ENCODE results near the gene PSMG3.

Gene PSMG3

DNA sequence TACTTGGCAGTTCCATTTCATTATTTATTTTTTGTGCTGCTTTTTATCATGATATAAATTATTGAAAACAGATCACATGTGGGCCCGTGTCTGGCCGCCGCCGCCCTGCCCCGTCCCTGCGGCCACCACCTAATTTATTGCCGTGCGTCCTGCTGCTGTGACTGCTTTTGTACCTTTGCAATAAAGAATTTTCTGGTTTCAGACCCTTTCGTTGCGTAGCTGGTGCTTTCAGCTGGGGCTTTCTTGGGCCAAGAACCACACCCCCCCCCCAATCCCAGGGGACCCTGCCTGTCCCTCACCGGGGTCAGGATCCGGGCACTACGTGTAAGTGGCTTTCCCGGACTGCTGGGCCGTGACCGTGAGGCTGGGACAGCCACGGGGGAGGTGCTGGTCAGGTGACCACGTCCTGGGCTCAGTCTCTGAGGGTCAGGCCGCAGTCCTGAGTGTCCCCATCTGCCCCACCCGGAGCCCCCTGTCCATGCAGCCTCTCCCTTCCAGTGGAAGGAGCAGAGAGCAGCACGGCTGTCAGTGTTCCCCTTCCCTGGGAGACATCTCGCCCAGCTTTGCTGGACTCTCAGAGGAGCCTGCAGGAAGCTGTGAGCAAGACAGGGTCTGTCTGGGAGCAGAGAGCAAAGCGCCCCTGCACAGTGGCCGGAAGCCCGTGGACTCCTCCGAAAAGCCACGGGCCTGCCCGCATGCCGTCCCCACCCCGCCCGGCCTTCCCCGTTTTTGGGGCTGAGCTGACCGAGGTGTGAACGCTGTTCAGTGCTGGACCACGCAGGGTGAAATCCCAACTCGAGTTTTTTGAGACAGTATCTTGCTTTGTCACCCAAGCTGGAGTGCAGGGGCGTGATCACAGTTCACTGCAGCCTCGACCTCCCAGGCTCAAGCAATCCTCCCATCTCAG, 26.7 kb downstream of the PSMG3 start:
- POLR2A ChIA-PET: interaction anchor here (0.6 to 1.3 kb wide), 3 partner anchors 11 to 16 kb away, joined by 3 to 6 read pairs (median 3); partner anchors contain the start of gene TMEM184A

DNA sequence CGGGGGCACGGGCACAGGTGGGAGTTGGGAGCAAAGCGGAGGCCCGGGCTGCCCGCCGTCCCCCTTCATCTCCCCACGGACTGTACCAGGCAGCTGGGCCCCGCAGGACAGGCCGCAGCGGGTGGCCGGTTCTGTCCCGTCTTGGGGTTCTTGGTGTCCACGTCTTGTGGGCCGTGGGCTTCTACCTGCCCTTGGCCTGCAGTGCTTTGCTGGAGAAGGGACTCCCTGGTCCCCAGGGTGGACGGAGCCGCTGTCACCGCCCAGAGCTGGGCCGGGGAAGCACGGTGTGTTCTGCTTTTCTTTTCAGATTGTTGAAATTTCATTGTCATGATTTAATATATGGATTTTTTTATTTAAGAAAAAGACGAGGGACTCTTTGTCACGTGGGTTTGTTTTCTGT, 27.5 kb downstream of the PSMG3 start:
- H3K9me3 ChIP-seq (ENCODE audit: control insufficient read depth, insufficient read depth, low read depth, low read length): no peaks in the 10 kb centered on the region
- no peak overlapping the region for H3K4me3 ChIP-seq (ENCODE audit: low read depth, low read length)
- ChIA-PET CTCF (interaction anchor here (0.6 to 1.8 kb wide), 3 partner anchors 13 to 768 kb away, joined by 3 to 6 read pairs (median 3); partner anchors contain the start of gene TMEM184A), POLR2A (interaction anchor here (1.3 kb wide), 1 partner anchor 13 kb away, joined by 5 read pairs; the partner anchor contains the start of gene TMEM184A)
- no peak overlapping the region for H3K27ac ChIP-seq (ENCODE audit: extremely low read depth, low read depth, low read length)
- TF ChIP-seq ZNF354C (tag by site-specific recombination; IDR thresholded peaks at IDR 0.05; ENCODE audit: borderline replicate concordance, low read depth) (no peak), ZNF221 (tag by site-specific recombination; IDR thresholded peaks at IDR 0.05; ENCODE audit: borderline replicate concordance) (no peak), KLF16 (tag by site-specific recombination; IDR thresholded peaks at IDR 0.05) (no peak), SP3 (tag by site-specific recombination; IDR thresholded peaks at IDR 0.05) (no peak), ZNF48 (tag by site-specific recombination; IDR thresholded peaks at IDR 0.05) (no peak), ZBTB21 (tag by site-specific recombination; IDR thresholded peaks at IDR 0.05) (no peak), TCF7L2 (IDR thresholded peaks at IDR 0.05; ENCODE audit: borderline replicate concordance, low read depth, low read length) (no peak), ZNF366 (tag by site-specific recombination; conservative IDR thresholded peaks at IDR 0.05) (no peak)
- peaks cover 0 to 22% of the 10 kb centered on the region in 2 experiments; a peak in 1 of 3 replicates for H3K36me3 ChIP-seq (ENCODE audit: control insufficient read depth in 2 of 2, insufficient read depth in 1 of 2, low read length in 2 of 2)
- peaks cover 9% of the 10 kb centered on the region; the same call in 1 of the 2 replicates for H3K4me1 ChIP-seq (ENCODE audit: control insufficient read depth, insufficient read depth, low read length)

More for the DNA sequence above, 26.7 kb downstream of the PSMG3 start:
- no peak overlapping the region for H3K4me3 ChIP-seq (ENCODE audit: low read depth, low read length)
- TF ChIP-seq, protein P1, sequence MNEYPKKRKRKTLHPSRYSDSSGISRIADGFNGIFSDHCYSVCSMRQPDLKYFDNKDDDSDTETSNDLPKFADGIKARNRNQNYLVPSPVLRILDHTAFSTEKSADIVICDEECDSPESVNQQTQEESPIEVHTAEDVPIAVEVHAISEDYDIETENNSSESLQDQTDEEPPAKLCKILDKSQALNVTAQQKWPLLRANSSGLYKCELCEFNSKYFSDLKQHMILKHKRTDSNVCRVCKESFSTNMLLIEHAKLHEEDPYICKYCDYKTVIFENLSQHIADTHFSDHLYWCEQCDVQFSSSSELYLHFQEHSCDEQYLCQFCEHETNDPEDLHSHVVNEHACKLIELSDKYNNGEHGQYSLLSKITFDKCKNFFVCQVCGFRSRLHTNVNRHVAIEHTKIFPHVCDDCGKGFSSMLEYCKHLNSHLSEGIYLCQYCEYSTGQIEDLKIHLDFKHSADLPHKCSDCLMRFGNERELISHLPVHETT (tag by site-specific recombination; IDR thresholded peaks at IDR 0.05): no peak
- TF ChIP-seq, protein P2, sequence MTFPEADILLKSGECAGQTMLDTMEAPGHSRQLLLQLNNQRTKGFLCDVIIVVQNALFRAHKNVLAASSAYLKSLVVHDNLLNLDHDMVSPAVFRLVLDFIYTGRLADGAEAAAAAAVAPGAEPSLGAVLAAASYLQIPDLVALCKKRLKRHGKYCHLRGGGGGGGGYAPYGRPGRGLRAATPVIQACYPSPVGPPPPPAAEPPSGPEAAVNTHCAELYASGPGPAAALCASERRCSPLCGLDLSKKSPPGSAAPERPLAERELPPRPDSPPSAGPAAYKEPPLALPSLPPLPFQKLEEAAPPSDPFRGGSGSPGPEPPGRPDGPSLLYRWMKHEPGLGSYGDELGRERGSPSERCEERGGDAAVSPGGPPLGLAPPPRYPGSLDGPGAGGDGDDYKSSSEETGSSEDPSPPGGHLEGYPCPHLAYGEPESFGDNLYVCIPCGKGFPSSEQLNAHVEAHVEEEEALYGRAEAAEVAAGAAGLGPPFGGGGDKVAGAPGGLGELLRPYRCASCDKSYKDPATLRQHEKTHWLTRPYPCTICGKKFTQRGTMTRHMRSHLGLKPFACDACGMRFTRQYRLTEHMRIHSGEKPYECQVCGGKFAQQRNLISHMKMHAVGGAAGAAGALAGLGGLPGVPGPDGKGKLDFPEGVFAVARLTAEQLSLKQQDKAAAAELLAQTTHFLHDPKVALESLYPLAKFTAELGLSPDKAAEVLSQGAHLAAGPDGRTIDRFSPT (tag by site-specific recombination; IDR thresholded peaks at IDR 0.05): no peak
- no peak for TF ChIP-seq PRDM1 (tag by site-specific recombination; IDR thresholded peaks at IDR 0.05)
- no peak for TF ChIP-seq ZNF19 (tag by site-specific recombination; IDR thresholded peaks at IDR 0.05; ENCODE audit: low read depth)
- no peak for TF ChIP-seq ZNF146 (tag by site-specific recombination; IDR thresholded peaks at IDR 0.05)
- H3K9me3 ChIP-seq (ENCODE audit: control insufficient read depth, insufficient read depth, low read depth, low read length): no peaks in the 10 kb centered on the region
- H3K36me3 ChIP-seq (ENCODE audit: control insufficient read depth in 2 of 2, insufficient read depth in 1 of 2, low read length in 2 of 2): peaks cover 0 to 22% of the 10 kb centered on the region in 2 experiments; a peak in 1 of 3 replicates
- H3K27ac ChIP-seq (ENCODE audit: extremely low read depth, low read depth, low read length): no peak overlapping the region
- CTCF ChIA-PET: interaction anchor here (0.6 to 1.8 kb wide), 2 partner anchors 12 to 767 kb away, joined by 3 to 6 read pairs; partner anchors contain the start of gene TMEM184A
- peaks cover 4% of the 10 kb centered on the region; the same call in 1 of the 2 replicates for H3K4me1 ChIP-seq (ENCODE audit: control insufficient read depth, insufficient read depth, low read length)

DNA sequence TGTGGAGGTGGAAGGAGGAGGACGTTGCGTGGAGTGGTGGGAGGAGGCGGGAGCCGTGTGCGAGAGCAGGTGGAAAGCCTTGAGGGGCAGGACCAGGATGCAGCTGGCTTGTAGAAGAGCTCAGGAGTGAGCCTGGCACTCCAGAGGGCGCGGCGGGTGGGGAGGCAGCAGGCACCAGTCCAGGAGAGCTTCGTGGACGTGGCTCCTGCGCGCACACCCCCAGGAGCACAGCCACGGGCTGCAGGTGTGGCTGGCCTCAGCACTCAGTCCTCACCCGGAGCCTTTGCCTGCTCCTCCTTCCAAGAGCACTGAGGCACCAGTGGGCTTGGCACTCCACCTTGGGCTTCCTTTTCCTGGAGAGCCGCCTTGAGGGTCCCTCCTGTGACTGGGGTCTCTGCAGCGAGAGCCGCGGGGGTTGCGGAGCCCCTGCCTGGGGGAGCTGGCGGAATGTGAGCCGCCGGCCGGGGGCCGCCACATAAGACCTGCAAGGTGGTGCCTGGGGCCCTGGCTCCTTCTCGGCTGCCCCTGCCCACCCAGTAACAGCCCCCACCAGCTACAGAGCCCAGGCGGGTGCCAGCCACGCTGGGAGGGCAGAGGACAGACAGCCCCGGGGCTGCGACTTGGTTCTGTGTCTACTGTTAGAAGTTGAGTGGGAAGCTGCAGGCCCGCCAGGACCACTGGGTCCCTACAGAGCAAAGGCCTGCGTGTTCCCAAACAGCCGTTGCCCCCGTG, 28.2 kb downstream of the PSMG3 start:
- Histone ChIP-seq H3K27ac (ENCODE audit: extremely low read depth, low read depth, low read length) (no peak overlapping the region), H3K9me3 (ENCODE audit: control insufficient read depth, insufficient read depth, low read depth, low read length) (no peaks in the 10 kb centered on the region), H3K4me1 (ENCODE audit: control insufficient read depth, insufficient read depth, low read length) (peaks cover 14% of the 10 kb centered on the region; the same call in 1 of the 2 replicates), H3K4me3 (ENCODE audit: low read depth, low read length) (no peak overlapping the region), H3K36me3 (ENCODE audit: control insufficient read depth in 2 of 2, insufficient read depth in 1 of 2, low read length in 2 of 2) (peaks cover 0 to 22% of the 10 kb centered on the region in 2 experiments; a peak in 1 of 3 replicates)
- ChIA-PET POLR2A (interaction anchor here (0.6 to 1.3 kb wide), 3 partner anchors 14 to 1339 kb away, joined by 3 to 6 read pairs (median 5); partner anchors contain the start of gene TMEM184A), CTCF (interaction anchor here (0.6 kb wide), 2 partner anchors 15 to 407 kb away, joined by 3 read pairs; no protein-coding TSS in a partner anchor)
- TF ChIP-seq SP7 (tag by site-specific recombination; IDR thresholded peaks at IDR 0.05): no peak
- TF ChIP-seq, protein P3, sequence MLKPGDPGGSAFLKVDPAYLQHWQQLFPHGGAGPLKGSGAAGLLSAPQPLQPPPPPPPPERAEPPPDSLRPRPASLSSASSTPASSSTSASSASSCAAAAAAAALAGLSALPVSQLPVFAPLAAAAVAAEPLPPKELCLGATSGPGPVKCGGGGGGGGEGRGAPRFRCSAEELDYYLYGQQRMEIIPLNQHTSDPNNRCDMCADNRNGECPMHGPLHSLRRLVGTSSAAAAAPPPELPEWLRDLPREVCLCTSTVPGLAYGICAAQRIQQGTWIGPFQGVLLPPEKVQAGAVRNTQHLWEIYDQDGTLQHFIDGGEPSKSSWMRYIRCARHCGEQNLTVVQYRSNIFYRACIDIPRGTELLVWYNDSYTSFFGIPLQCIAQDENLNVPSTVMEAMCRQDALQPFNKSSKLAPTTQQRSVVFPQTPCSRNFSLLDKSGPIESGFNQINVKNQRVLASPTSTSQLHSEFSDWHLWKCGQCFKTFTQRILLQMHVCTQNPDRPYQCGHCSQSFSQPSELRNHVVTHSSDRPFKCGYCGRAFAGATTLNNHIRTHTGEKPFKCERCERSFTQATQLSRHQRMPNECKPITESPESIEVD (tag by site-specific recombination; IDR thresholded peaks at IDR 0.05): no peak
- TF ChIP-seq ZNF221 (tag by site-specific recombination; IDR thresholded peaks at IDR 0.05; ENCODE audit: borderline replicate concordance): no peak
- no peak for TF ChIP-seq ZNF114 (tag by site-specific recombination; IDR thresholded peaks at IDR 0.05)
- no peak for TF ChIP-seq BCL11B (tag by site-specific recombination; IDR thresholded peaks at IDR 0.05; ENCODE audit: low read depth)
- no peak for TF ChIP-seq ZNF623 (tag by site-specific recombination; IDR thresholded peaks at IDR 0.05)
- TF ChIP-seq, protein P4, sequence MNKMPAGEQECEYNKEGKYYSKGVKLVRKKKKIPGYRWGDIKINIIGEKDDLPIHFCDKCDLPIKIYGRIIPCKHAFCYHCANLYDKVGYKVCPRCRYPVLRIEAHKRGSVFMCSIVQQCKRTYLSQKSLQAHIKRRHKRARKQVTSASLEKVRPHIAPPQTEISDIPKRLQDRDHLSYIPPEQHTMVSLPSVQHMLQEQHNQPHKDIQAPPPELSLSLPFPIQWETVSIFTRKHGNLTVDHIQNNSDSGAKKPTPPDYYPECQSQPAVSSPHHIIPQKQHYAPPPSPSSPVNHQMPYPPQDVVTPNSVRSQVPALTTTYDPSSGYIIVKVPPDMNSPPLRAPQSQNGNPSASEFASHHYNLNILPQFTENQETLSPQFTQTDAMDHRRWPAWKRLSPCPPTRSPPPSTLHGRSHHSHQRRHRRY (tag by site-specific recombination; IDR thresholded peaks at IDR 0.05): no peak
- TF ChIP-seq, protein P5, sequence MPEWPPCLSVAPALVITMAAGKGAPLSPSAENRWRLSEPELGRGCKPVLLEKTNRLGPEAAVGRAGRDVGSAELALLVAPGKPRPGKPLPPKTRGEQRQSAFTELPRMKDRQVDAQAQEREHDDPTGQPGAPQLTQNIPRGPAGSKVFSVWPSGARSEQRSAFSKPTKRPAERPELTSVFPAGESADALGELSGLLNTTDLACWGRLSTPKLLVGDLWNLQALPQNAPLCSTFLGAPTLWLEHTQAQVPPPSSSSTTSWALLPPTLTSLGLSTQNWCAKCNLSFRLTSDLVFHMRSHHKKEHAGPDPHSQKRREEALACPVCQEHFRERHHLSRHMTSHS (tag by site-specific recombination; IDR thresholded peaks at IDR 0.05): no peak
- TF ChIP-seq PRDM1 (tag by site-specific recombination; IDR thresholded peaks at IDR 0.05): no peak

Measured in HEK293 (cell line).